Vagina (tissue), 2 donors: ENCODE data around the gene N4BP2L2.

Experiments
- CTCF ChIP-seq, 3 experiments: fragments of 450-650 bp in 2 of 3; fragments of 200-600 bp in 1 of 3; sonication (generic) in 1 of 3; IDR thresholded peaks; one replicate each; pipeline ENCODE4 v1.5.1; 2017 to 2019; ENCODE audit warnings: antibody characterized with exemption in 3 of 3, mild to moderate bottlenecking in 2 of 3, moderate library complexity in 2 of 3
- POLR2A ChIP-seq, 2 donors: fragments of 450-650 bp; IDR thresholded peaks; one replicate each; pipeline ENCODE4 v1.6.1; 2017; ENCODE audit warnings: antibody characterized with exemption in 2 of 2, mild to moderate bottlenecking in 2 of 2, moderate library complexity in 2 of 2
- POLR2AphosphoS5 ChIP-seq, 2 donors: sonication (generic); formaldehyde crosslinking; IDR thresholded peaks; one replicate each; pipeline ENCODE4 v1.9.0; 2017; ENCODE audit warnings: antibody characterized with exemption in 2 of 2, mild to moderate bottlenecking in 2 of 2, low read depth in 1 of 2; ENCODE audit not compliant: insufficient read depth in 1 of 2

DNA sequence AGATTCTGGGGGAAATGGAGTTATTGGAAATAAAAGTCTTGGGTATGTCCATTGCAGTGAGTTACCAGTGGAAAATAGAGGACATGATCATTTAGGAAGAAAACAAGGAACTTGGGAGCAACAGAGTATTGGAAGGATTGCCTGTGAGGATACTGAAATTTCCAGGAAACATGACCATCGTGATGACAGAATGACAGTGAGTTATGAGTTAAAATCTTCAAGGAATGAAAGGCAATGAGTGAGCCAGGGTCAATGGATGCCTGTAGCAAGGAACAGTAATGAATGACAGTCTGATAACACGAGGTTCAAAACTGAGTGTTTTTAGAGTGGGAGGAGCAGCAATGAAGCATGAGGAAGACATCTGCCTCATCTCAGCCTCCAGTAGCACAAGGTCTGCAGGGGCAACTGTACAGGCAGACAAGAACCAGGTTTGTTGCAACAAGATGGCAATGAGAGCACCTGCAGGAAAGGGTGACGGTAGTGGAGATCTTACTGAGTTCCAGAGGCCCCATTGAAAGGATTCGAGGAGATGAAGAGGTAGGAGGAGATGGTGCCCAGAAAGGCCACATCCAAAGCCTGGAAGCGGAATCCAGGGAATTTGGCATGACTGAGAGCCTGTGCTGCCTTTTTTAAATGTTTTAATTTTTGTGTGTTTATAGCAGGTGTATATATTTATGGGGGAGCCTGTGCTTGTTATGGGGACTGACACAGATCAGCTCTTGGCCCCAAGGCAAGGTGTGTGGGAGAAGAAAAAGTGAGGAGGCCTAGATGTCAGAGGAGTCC lies 154.6 kb downstream of the N4BP2L2 start:
- no peak for TF ChIP-seq CTCF (IDR thresholded peaks at IDR 0.05)
- TF ChIP-seq POLR2A (IDR thresholded peaks at IDR 0.05): no peak
- no peak for TF ChIP-seq POLR2AphosphoS5 (IDR thresholded peaks at IDR 0.05; ENCODE audit: insufficient read depth in 1 of 2, low read depth in 1 of 2)
